GM18861 (cell line): ENCODE results near the gene MRM2.

ENCODE experiments used
- ATAC-seq: cut with Tn5 transposase; IDR thresholded peaks from one replicate; pipeline ENCODE4 v1.9.1; 2021; ENCODE audit not compliant: unreplicated experiment

Gene MRM2

GRCh38 chr7:2224934-2225333 is 17.1 kb downstream of the MRM2 start:
- ATAC-seq: no peak

GRCh38 chr7:2224491-2224928 is 17.5 kb downstream of the MRM2 start:
- ATAC-seq: no peak

GRCh38 chr7:2223321-2223720 is 18.7 kb downstream of the MRM2 start:
- ATAC-seq: no peak

GRCh38 chr7:2222516-2222915 is 19.5 kb downstream of the MRM2 start:
- no peak for ATAC-seq

- ATAC-seq: no peak
Observed at GRCh38 chr7:2220954-2221353, 21.1 kb downstream of the MRM2 start.

GRCh38 chr7:2220506-2220905 is 21.5 kb downstream of the MRM2 start:
- no peak for ATAC-seq

- no peak for ATAC-seq
Observed at GRCh38 chr7:2220030-2220429, 22.0 kb downstream of the MRM2 start.

- ATAC-seq: no peak
Observed at GRCh38 chr7:2219606-2220005, 22.4 kb downstream of the MRM2 start.

GRCh38 chr7:2219136-2219535 is 22.9 kb downstream of the MRM2 start:
- no peak for ATAC-seq

- no peak for ATAC-seq
Observed at GRCh38 chr7:2218444-2218785, 23.6 kb downstream of the MRM2 start.

GRCh38 chr7:2217716-2218443 is 24.1 kb downstream of the MRM2 start:
- ATAC-seq: no peak

- no peak for ATAC-seq
Observed at GRCh38 chr7:2217206-2217605, 24.8 kb downstream of the MRM2 start.

- no peak for ATAC-seq
Observed at GRCh38 chr7:2215851-2216250, 26.2 kb downstream of the MRM2 start.

- ATAC-seq: no peak
Observed at GRCh38 chr7:2214636-2215035, 27.4 kb downstream of the MRM2 start.

GRCh38 chr7:2213551-2214215 is 28.3 kb downstream of the MRM2 start:
- no peak for ATAC-seq

GRCh38 chr7:2212906-2213305 is 29.1 kb downstream of the MRM2 start:
- no peak for ATAC-seq

GRCh38 chr7:2211926-2212325 is 30.1 kb downstream of the MRM2 start:
- ATAC-seq: no peak

GRCh38 chr7:2211259-2211880 is 30.6 kb downstream of the MRM2 start:
- no peak for ATAC-seq

GRCh38 chr7:2210551-2211258 is 31.3 kb downstream of the MRM2 start:
- no peak for ATAC-seq

- ATAC-seq: no peak
Observed at GRCh38 chr7:2209961-2210323, 32.1 kb downstream of the MRM2 start.

GRCh38 chr7:2209146-2209960 is 32.7 kb downstream of the MRM2 start:
- ATAC-seq: peak; percentile 38
